ENCODE measurements around the gene NGLY1.

DNA sequence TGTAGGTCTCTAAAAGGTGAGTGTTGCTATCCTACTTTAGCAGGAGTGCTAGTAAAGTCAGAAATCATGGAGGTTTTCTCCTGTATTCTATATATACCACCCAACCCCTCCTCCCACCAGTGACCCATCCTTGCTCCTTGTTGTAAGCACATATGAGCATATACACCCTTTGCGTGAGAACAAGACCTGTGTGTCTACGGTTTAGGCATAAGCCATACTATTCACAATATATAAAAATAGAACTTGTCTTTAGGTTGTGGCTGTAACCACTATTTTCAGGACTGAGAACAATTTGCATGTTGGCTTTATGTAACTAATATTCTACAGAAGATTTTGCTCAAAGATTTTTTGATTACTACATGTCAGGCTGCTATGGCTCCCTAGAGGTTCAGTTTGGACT lies 59.4 kb downstream of the NGLY1 start:
- TF ChIP-seq, protein P1, sequence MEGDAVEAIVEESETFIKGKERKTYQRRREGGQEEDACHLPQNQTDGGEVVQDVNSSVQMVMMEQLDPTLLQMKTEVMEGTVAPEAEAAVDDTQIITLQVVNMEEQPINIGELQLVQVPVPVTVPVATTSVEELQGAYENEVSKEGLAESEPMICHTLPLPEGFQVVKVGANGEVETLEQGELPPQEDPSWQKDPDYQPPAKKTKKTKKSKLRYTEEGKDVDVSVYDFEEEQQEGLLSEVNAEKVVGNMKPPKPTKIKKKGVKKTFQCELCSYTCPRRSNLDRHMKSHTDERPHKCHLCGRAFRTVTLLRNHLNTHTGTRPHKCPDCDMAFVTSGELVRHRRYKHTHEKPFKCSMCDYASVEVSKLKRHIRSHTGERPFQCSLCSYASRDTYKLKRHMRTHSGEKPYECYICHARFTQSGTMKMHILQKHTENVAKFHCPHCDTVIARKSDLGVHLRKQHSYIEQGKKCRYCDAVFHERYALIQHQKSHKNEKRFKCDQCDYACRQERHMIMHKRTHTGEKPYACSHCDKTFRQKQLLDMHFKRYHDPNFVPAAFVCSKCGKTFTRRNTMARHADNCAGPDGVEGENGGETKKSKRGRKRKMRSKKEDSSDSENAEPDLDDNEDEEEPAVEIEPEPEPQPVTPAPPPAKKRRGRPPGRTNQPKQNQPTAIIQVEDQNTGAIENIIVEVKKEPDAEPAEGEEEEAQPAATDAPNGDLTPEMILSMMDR (IDR thresholded peaks at IDR 0.05; ENCODE audit: low read length): no peak
- TF ChIP-seq EZH2 (optimal IDR thresholded peaks at IDR 0.05; ENCODE audit: low read depth, low read length) (no peak), EZH2phosphoT487 (IDR thresholded peaks at IDR 0.05; ENCODE audit: low read length) (no peak)

All from MM.1S (cell line).